Activated naive CD8-positive, alpha-beta T cell treated with anti-CD3 and anti-CD28 coated beads, Interleukin-2, amount 10 ng/mL, durations not matched to agents 7 days and 5 days (primary cell): ENCODE data around the gene KCNK6. TPM values are rescaled to one million over a fixed set of nuclear protein-coding genes. Genes with fewer than 3 reads are reported as not detected.

ENCODE experiments used
- ATAC-seq: fragments of 150-1000 bp; cut with Tn5 transposase; one replicate; pipeline ENCODE4 v1.10.0; 2021; ENCODE audit warnings: low read depth, moderate library complexity
- POLR2A ChIA-PET: fragments of 350-600 bp; sonication (Branson Sonifier 250); formaldehyde crosslinking; loops from one replicate; lab custom pipeline; 2021; ENCODE audit warnings: antibody characterized with exemption; lab: Charles Lee
- DNase-seq: peaks from one replicate; pipeline ENCODE4 v3.0.0; 2021
- H3K27ac Mint-ChIP-seq: one replicate; pipeline ENCODE4 v1.8.0; 2022; ENCODE audit warnings: mild to moderate bottlenecking, mixed read lengths
- H3K27me3 Mint-ChIP-seq: one replicate; pipeline ENCODE4 v1.8.0; 2022; ENCODE audit warnings: mild to moderate bottlenecking, moderate library complexity, mixed read lengths
- H3K36me3 Mint-ChIP-seq: one replicate; pipeline ENCODE4 v1.8.0; 2021; ENCODE audit warnings: mild to moderate bottlenecking, mixed read lengths
- H3K4me1 Mint-ChIP-seq: one replicate; pipeline ENCODE4 v1.8.0; 2021; ENCODE audit warnings: mixed read lengths
- H3K4me3 Mint-ChIP-seq: one replicate; pipeline ENCODE4 v1.8.0; 2022; ENCODE audit warnings: mild to moderate bottlenecking, moderate library complexity, mixed read lengths
- H3K9me3 Mint-ChIP-seq: one replicate; pipeline ENCODE4 v1.8.0; 2021; ENCODE audit warnings: mixed read lengths
- total RNA-seq, 2 experiments: library from RNA; stranded (reverse); gene quantifications; one replicate each; pipeline ENCODE4 v1.2.3, GENCODE V29; 2021

Gene KCNK6
- total RNA-seq, 2 experiments from 2014 or later, result 12.9 to 13.3 TPM

GRCh38 chr19:38285567-38285966 lies 34.1 kb upstream of the KCNK6 start:
- Mint-ChIP-seq H3K27ac (no peak overlapping the region), H3K36me3 (peaks cover 3% of the 10 kb centered on the region), H3K9me3 (no peaks in the 10 kb centered on the region), H3K4me1 (peaks cover 11% of the 10 kb centered on the region), H3K27me3 (no peaks in the 10 kb centered on the region), H3K4me3 (no peak overlapping the region)
- no peak for DNase-seq
- no peak for ATAC-seq
- POLR2A ChIA-PET, result no interaction called here

GRCh38 chr19:38287604-38288003 lies 32.0 kb upstream of the KCNK6 start:
- H3K4me3 Mint-ChIP-seq, result no peak overlapping the region
- no peaks in the 10 kb centered on the region for H3K9me3 Mint-ChIP-seq
- POLR2A ChIA-PET, result no interaction called here
- ATAC-seq (no peak), DNase-seq (no peak)
- no peak overlapping the region for H3K27ac Mint-ChIP-seq
- H3K27me3 Mint-ChIP-seq, result no peaks in the 10 kb centered on the region
- H3K4me1 Mint-ChIP-seq, result peaks cover 4% of the 10 kb centered on the region
- H3K36me3 Mint-ChIP-seq, result peaks cover 3% of the 10 kb centered on the region

GRCh38 chr19:38288123-38288855 lies 31.4 kb upstream of the KCNK6 start:
- Mint-ChIP-seq H3K4me3 (no peak overlapping the region), H3K9me3 (no peaks in the 10 kb centered on the region), H3K27me3 (no peaks in the 10 kb centered on the region), H3K4me1 (peaks cover 4% of the 10 kb centered on the region), H3K36me3 (peaks cover 3% of the 10 kb centered on the region), H3K27ac (no peak overlapping the region)
- POLR2A ChIA-PET, result no interaction called here
- DNase-seq, result no peak
- ATAC-seq, result no peak

- no peaks in the 10 kb centered on the region for H3K4me1 Mint-ChIP-seq
- no peaks in the 10 kb centered on the region for H3K36me3 Mint-ChIP-seq
- POLR2A ChIA-PET, result no interaction called here
- no peaks in the 10 kb centered on the region for H3K27me3 Mint-ChIP-seq
- H3K27ac Mint-ChIP-seq, result no peak overlapping the region
- no peak for ATAC-seq
- no peak for DNase-seq
- H3K4me3 Mint-ChIP-seq, result no peak overlapping the region
- H3K9me3 Mint-ChIP-seq, result no peaks in the 10 kb centered on the region
Measured at GRCh38 chr19:38289955-38290354, 29.7 kb upstream of the KCNK6 start.

- POLR2A ChIA-PET, result no interaction called here
- Mint-ChIP-seq H3K27me3 (no peaks in the 10 kb centered on the region), H3K4me3 (no peak overlapping the region), H3K4me1 (no peaks in the 10 kb centered on the region), H3K27ac (no peak overlapping the region), H3K36me3 (no peaks in the 10 kb centered on the region), H3K9me3 (no peaks in the 10 kb centered on the region)
- DNase-seq (no peak), ATAC-seq (no peak)
Measured at GRCh38 chr19:38290631-38291147, 29.0 kb upstream of the KCNK6 start.

GRCh38 chr19:38291855-38292254 lies 27.8 kb upstream of the KCNK6 start:
- ATAC-seq, result no peak
- H3K4me1 Mint-ChIP-seq, result no peaks in the 10 kb centered on the region
- H3K4me3 Mint-ChIP-seq, result no peak overlapping the region
- no peaks in the 10 kb centered on the region for H3K9me3 Mint-ChIP-seq
- POLR2A ChIA-PET, result no interaction called here
- no peaks in the 10 kb centered on the region for H3K36me3 Mint-ChIP-seq
- DNase-seq, result no peak
- H3K27me3 Mint-ChIP-seq, result no peaks in the 10 kb centered on the region
- no peak overlapping the region for H3K27ac Mint-ChIP-seq

GRCh38 chr19:38293281-38293680 lies 26.4 kb upstream of the KCNK6 start:
- no peaks in the 10 kb centered on the region for H3K36me3 Mint-ChIP-seq
- no peaks in the 10 kb centered on the region for H3K4me1 Mint-ChIP-seq
- H3K9me3 Mint-ChIP-seq, result no peaks in the 10 kb centered on the region
- ATAC-seq, result no peak
- POLR2A ChIA-PET, result no interaction called here
- no peaks in the 10 kb centered on the region for H3K27me3 Mint-ChIP-seq
- DNase-seq, result no peak
- no peak overlapping the region for H3K4me3 Mint-ChIP-seq
- no peak overlapping the region for H3K27ac Mint-ChIP-seq

GRCh38 chr19:38294090-38294489 lies 25.6 kb upstream of the KCNK6 start:
- Mint-ChIP-seq H3K9me3 (no peaks in the 10 kb centered on the region), H3K4me3 (no peak overlapping the region), H3K4me1 (no peaks in the 10 kb centered on the region), H3K27me3 (no peaks in the 10 kb centered on the region), H3K27ac (no peak overlapping the region), H3K36me3 (no peaks in the 10 kb centered on the region)
- ATAC-seq, result no peak
- POLR2A ChIA-PET, result interaction anchor here (0.5 kb wide), 1 partner anchor 664 kb away, joined by 5 read pairs; no protein-coding TSS in a partner anchor
- no peak for DNase-seq

GRCh38 chr19:38298821-38299680 lies 20.6 kb upstream of the KCNK6 start:
- Mint-ChIP-seq H3K27me3 (no peaks in the 10 kb centered on the region), H3K9me3 (no peaks in the 10 kb centered on the region), H3K4me1 (peaks cover 1% of the 10 kb centered on the region), H3K4me3 (no peak overlapping the region), H3K36me3 (peaks cover 3% of the 10 kb centered on the region), H3K27ac (no peak overlapping the region)
- POLR2A ChIA-PET, result no interaction called here
- no peak for ATAC-seq
- DNase-seq, result no peak

- Mint-ChIP-seq H3K9me3 (no peaks in the 10 kb centered on the region), H3K4me3 (no peak within 1 kb of the TSS), H3K27ac (no peak within 1 kb of the TSS), H3K4me1 (peaks cover 1% of the 10 kb centered on the region), H3K27me3 (no peaks in the 10 kb centered on the region), H3K36me3 (peaks cover 4% of the 10 kb centered on the region)
- DNase-seq (no peak), ATAC-seq (no peak)
- POLR2A ChIA-PET, result no interaction called here
Measured at GRCh38 chr19:38303517-38304351, 15.9 kb upstream of the KCNK6 start, which contains the start of gene C19orf33. TSS of gene C19orf33 (plus strand) at chr19:38304251. CDS start at chr19:38304262, 11 bp downstream.

- DNase-seq, result no peak
- ATAC-seq, result no peak
- H3K27ac Mint-ChIP-seq, result no peak overlapping the region
- peaks cover 1% of the 10 kb centered on the region for H3K4me1 Mint-ChIP-seq
- H3K4me3 Mint-ChIP-seq, result no peak overlapping the region
- H3K27me3 Mint-ChIP-seq, result no peaks in the 10 kb centered on the region
- H3K9me3 Mint-ChIP-seq, result no peaks in the 10 kb centered on the region
- H3K36me3 Mint-ChIP-seq, result peaks cover 5% of the 10 kb centered on the region
- POLR2A ChIA-PET, result no interaction called here
Measured at GRCh38 chr19:38304352-38304865, 15.2 kb upstream of the KCNK6 start.

GRCh38 chr19:38304866-38305429 lies 14.7 kb upstream of the KCNK6 start:
- Mint-ChIP-seq H3K27ac (no peak overlapping the region), H3K36me3 (peaks cover 5% of the 10 kb centered on the region), H3K9me3 (no peaks in the 10 kb centered on the region), H3K27me3 (no peaks in the 10 kb centered on the region), H3K4me3 (no peak overlapping the region), H3K4me1 (peaks cover 1% of the 10 kb centered on the region)
- POLR2A ChIA-PET, result interaction anchor here (0.7 kb wide), 1 partner anchor 521 kb away, joined by 3 read pairs; no protein-coding TSS in a partner anchor
- ATAC-seq (no peak), DNase-seq (no peak)
